ENCODE data around the gene IQSEC3.

- no peak for TF ChIP-seq CTCF (IDR thresholded peaks at IDR 0.05; ENCODE audit: low read length)
- TF ChIP-seq EZH2 (optimal IDR thresholded peaks at IDR 0.05; ENCODE audit: low read depth, low read length): no peak
- TF ChIP-seq EZH2phosphoT487 (IDR thresholded peaks at IDR 0.05; ENCODE audit: low read length): no peak
Observed at GRCh38 chr12:178829-179109, 112.2 kb downstream of the IQSEC3 start.
